Caki2 (cell line): ENCODE data around the gene LRFN2. TPM values are rescaled to one million over a fixed set of nuclear protein-coding genes. Genes with fewer than 3 reads are reported as not detected.

Experiments used
- DNase-seq: peaks from one replicate; pipeline ENCODE4 v3.0.0-alpha.2; 2015; ENCODE audit warnings: low read depth
- in situ Hi-C: cut with HindIII; loops from 2 replicates; pipeline ENCODE4 v1.10.0; 2016; ENCODE audit warnings: low sequenced_read_pairs, low pct_unique_long_range_greater_than_20kb, mixed read lengths
- total RNA-seq: library from RNA; depleted of rRNA; stranded (reverse); fragments of >200 nt; shearing (Covaris generic); gene quantifications from 2 replicates; pipeline ENCODE4 v1.2.3, GENCODE V29; 2014; ENCODE audit warnings: low replicate concordance

The LRFN2 gene
- total RNA-seq, 1 experiment from 2014 or later, result not detected

DNA sequence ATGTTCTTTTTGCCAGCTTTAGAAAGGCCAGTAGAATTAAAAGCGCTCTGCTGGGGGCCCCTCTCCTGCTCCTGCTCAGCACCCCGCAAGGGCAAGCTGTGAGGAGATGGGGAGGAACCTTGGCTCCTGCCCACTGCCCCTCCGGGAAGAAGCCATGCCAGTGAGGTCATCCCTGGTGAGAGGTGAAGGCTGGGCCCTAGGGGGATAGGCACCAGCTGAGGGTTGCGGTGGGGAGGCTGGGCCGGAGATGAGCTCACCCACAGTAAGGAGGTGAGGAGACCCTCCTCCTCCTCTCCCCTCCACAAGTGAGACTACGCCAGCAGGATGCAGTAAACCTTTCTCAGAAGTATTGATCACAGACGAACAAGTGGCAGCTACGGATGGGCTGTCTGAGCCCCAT is 32.1 kb downstream of the LRFN2 start:
- DNase-seq, result no peak
- in situ Hi-C loops, result no loop called here

DNA sequence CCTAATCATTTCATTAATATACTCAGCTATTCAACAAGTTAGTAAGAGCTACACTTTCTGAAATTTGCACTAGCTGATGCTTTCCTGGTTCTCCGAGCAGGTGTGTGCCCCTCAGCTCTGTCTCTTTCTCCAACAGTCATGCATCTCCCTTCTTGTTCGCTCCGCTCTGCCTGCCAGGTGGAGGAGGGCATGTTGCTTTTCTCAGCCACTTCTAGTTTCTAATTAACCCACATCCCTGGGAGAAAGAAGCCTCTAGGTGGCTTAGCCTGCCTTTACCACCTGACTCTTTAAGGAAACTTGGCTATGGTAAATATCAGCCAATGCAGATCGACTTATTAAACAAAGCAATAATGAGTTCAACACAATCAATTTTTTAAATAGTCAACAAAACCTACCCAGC is 34.2 kb downstream of the LRFN2 start:
- DNase-seq, result no peak
- in situ Hi-C loops, result no loop called here

DNA sequence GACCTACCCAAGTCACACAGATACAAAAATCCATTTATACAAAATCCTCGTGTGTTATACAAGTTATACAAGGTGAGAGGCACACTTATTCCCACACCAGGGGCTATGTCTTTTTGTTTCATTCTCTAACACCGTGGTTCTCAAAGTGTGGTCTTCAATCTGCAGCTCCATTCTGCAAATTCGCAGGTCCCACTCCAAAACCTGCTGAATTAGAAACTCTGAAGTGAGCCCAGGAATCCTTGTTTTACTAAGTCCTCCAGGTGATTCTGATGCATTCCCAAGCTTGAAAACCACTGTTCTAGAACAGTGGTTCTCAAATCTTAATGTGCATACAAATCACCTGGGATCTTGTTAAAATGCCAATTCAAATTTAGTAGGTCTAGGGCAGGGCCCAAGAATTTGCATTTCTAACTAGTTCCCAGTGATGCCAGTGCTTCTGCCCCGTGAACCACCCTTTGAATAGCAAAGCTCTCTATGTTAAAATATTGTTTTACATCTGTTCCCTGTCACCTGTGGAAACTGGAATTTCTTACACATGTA is 35.1 kb downstream of the LRFN2 start:
- in situ Hi-C loops, result no loop called here
- no peak for DNase-seq

DNA sequence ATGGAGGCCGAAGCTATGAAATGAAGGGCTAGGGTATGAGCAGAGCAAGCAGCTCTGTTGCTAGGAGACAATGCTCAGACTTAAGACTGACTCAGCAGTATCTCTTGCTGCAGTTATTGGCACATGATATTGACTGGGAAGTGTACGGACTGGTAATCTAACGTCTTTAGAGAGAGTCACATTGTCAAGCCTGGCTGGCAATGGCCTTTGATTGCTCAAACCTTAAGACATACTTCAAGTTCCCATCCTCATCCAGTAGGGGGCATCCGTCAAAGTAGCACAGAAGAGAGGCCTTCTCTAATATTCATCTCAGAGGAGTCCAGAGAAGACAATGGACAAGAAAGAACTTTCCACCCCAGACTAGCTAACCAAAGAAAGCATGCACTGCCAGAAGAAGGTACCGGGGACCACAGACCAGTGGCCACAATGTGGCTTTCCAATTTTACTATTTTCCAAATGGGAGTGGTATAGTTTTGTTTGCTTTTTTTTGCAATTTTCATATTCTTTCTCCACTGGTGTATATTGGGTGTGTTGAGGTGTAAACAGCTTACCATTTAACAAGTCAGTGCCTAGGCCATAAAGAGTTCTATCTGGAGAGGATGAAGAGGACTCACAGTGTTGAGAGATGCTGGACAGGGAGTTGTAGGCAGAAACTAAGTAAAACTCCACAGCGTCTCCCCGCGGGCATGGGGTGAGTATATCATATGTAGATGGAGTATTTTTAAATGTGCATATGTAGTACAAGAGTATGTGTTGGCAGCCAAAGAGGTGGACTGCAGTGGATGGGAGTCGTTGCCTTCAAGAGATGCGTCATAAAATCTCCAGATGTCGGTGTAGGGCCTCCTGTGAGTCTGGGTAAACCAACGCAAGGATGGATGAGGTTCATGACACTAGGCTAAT is 36.7 kb downstream of the LRFN2 start:
- in situ Hi-C loops, result no loop called here
- DNase-seq, result peak; percentile 24

DNA sequence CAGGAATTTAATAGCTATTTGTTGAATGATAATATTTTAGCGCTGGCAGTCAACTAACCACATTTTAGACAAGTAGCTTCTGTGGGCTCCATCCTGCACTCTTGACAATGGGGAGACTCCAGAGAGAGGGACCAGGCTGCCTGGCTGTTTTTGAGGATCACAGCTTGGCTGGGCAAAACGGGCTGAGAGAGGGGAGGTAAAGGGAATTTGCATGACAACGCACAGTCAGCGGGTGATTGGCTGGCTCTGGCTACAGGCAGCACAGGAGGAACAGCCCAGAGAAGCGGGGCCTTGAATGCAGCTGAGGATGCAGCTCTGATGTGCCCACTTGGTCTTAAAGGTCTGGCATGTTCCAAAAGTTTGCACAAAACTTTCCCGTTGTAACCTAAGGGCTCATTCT is 41.2 kb downstream of the LRFN2 start:
- in situ Hi-C loops, result no loop called here
- no peak for DNase-seq

DNA sequence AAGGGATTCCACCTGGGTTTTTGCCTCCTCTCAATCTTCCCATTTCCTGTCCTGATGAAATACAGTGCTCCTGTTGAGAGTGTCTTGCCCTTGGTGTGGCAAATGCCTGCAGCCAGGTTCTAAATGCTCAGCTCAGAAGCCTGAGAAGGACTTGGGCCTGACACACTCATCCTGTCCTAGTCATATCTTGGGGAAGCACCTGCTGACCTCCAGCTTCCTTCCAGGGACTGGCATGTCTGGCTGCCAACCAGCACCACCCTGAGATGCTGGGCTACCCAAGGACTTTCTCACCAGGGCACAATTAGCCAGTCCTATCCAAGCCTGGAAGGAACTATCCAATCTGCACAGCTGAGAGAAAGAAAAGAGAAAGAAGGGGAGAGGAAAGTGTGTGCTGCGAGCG is 43.4 kb downstream of the LRFN2 start:
- in situ Hi-C loops, result no loop called here
- no peak for DNase-seq

DNA sequence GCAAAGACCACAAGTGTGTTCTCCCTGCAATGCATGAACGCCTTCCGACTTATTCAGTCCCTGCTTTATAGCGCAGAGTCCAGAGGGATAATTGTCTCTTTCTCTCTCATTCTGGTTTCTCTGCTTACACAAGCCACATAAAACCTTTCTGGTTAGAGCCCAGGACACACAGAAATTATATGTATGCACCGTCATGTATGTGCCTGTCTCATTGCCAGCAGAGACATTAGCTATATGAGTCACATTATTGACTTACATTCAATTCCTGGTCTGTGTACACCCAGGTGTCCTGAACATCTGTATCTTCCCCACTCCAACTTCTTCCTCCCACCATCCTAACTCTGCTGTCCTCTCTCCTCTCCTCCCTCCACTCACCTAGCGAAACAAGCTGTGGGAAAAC is 44.0 kb downstream of the LRFN2 start:
- DNase-seq, result no peak
- in situ Hi-C loops, result no loop called here

DNA sequence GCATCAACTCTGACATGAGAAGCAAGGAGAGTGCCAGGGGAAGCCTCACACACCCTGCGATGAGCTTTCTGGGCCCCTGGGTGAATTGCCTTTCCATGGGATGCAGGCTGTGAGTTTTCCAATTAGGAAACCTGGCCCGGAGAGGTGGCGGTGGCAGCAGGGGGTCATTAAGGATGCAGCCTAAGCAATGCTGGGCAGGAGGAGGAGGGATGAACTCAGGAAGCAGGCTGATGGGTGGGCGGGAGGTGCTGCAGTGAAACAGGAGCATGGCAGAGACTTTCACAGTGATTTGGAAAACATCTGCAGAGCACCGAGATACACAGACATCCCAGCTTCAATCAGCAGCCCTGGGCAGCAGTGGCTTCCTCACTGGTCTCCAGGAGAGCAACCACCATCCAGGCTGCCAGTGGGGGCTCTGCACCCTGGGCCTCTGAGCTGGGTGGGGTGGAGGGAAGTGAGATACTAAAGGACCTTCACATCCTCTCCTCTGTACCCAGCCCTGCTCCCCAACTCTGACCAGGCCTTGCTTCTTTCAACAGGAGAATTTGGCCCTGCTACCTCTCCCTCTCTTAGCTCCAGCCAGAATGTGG is 44.9 kb downstream of the LRFN2 start:
- DNase-seq, result no peak
- in situ Hi-C loops, result no loop called here

DNA sequence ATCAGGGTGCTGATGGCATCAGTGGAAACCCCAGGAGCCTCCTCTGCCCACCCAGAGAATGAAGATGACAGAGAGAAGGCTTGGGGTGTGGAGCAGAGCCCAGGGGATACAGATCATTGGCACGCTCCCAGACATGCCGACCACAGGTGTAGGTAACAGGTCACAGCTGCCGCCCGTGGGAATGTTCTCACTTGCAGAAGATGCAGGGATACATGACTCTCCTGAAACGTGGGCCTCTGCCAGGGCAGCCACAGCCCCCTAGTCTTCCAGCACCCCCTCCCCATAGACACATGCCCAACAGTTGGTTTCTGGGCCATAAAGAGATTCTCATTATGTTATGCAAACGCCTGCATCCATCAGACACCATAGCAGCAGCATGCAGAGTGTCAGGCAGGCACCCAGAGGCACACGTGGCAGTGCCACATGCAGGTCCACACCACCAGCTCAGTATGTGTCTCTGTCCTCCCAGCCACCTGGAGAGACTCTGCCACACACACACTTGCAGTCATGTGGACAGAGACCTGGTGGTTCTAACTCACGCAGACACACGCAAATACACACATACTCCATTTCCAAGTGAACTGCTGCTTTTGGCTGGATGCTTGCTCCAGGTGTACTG is 45.5 kb downstream of the LRFN2 start:
- DNase-seq, result no peak
- in situ Hi-C loops, result no loop called here

DNA sequence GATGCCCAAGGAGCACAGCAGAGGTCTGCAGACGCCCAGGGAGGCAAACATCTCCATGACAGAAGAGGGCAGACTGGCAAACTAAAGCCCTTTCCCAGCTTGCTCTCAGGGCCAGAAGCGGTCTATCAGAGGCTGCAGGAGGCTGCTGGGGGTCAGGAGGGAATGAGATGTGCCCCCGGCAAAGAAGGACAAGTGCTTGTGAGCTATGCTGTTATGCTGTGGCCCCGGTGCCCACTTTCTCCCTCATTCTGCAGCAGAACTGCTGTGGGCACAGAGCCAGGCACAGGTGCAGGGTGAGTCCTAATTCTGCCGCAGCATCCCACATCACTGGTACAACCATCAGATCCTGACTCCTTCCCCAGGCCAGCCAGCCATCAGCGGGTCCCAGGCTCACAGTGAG is 46.4 kb downstream of the LRFN2 start:
- DNase-seq, result no peak
- in situ Hi-C loops, result no loop called here

DNA sequence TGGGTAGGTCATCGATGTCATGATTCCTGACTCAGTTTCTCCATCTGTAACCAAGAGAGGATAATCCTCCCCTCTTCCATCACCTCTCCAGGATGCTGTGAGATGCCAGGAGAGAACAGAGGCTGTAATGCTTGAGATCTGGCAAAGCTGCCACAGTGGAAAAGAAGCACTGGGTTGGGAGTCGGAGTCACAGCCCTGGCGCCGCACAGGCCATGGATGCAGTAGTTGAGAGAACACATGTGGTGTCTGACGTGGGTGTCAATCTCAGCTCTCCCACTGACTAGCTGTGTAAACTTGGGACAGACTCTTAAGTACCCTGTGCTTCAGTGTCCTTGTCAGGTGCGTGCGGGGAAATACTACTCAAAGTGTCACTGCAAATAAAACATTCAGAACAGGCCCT is 47.3 kb downstream of the LRFN2 start:
- no peak for DNase-seq
- in situ Hi-C loops, result no loop called here

DNA sequence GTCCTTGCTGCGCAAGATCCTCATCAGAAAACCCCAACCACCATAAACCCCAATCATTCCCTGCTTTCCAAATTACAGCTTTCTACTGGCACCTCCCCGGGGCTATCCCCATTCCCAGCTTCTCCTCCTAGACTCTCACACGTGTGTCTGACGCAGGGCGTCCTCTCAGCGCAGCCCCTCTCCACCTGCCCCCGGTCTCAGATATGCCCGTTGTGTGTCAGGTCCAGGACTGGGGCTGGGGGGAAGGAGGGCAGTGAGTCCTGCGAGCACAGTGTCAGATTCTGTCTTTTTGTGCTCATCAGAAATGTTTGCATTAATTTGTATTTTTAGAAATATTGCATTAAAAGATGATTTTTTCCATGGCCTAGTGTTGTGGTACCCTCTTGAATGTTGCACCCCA is 48.6 kb downstream of the LRFN2 start:
- in situ Hi-C loops, result no loop called here
- no peak for DNase-seq

DNA sequence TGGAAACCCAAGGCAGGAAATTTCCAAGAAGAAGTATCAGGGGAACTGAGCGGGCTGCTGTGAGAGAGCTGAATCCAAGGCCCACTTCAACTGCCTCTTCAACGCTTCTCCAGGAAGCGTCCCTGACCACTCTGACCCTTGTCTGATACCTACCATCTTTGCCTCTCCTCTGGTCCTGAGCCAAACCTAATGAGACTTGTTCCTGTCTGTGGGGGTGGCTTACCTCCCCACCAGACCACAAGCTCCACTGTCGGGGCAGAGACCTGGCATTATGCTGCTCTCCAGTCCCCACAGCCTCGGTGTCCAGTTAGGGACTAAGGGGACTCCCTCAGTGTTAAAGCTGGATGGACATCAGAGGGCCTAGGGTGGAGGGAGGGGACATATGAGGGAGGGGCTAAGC is 49.7 kb downstream of the LRFN2 start:
- in situ Hi-C loops, result no loop called here
- DNase-seq, result no peak

DNA sequence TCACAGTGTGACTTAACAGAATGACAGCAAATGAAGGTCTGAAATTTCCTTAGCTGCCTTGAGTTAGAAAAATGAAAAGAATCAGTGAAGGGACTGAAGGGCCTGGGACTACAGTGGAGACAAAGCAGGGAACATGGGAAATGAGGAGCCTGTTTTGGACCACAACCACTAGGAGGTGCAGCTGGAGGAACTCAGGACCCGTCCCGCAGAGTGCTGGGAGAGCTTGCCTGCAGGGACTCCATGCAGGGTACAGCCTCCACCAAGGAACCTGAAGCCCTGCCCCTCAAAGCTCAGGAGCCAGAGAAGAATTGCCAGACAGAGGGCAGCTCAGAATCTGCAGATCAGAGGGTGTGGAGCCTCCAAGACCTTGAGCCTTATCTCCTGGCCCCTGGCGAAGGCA is 50.7 kb downstream of the LRFN2 start:
- DNase-seq, result no peak
- in situ Hi-C loops, result no loop called here

DNA sequence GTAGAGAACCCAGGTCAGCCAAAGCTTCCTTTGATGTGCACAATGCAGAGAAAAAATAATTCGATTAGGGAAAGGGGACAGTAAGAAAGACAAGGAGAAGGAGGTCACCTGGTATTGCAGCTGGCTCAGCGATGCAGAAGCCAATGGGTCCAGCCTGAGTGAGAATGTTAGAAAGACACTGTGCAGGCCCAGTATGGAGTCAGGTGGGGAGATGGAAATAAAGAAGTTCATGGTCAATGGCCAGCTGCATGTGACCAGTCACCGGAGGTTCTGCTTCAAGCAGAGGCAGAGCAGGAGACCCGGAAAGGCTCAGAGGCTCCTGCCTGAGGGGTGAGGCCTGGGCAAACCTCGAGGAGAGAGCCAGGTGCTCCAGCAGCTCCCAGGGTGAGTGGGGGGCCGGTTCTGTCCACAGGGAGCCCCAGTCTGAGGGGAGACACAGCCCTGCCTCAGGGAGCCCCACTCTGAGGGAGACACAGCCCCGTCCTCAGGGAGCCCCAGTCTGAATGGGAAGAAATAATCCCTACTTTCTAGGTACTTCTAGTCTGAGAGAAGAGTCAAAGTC is 51.3 kb downstream of the LRFN2 start:
- in situ Hi-C loops, result no loop called here
- no peak for DNase-seq

DNA sequence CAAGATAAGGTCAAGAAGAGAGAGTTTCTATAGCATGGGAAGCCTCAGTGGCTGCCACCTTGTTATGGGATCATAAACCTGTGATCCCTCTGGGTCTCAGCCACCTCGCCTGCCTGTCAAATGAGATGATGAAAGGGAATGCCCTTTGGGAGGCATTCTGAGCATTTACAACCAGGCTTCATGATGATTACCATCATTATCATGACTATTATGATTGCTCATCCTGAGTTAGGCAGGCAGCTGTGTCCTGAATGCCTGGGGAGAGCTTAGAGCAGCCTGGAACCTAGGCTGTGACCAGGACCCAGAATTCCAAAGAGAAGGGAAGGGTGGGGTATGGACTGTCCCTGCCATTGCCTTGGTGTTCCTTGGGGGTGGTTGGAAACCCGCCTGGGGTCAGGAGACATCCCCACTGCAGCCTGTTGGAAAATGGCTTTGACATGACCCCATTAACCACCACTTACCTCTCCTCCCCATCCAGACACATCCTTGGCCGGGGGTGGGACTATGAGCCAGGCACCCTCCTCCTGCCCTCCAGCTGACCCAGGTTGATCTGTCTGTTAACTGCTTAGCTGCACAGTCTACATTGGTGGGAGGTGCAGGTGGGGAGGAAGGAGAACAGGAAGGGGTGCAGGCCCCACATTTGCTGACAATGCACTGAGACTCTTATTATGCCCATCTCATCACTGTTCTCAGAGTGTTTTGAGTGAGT is 51.9 kb downstream of the LRFN2 start:
- in situ Hi-C loops, result no loop called here
- no peak for DNase-seq

DNA sequence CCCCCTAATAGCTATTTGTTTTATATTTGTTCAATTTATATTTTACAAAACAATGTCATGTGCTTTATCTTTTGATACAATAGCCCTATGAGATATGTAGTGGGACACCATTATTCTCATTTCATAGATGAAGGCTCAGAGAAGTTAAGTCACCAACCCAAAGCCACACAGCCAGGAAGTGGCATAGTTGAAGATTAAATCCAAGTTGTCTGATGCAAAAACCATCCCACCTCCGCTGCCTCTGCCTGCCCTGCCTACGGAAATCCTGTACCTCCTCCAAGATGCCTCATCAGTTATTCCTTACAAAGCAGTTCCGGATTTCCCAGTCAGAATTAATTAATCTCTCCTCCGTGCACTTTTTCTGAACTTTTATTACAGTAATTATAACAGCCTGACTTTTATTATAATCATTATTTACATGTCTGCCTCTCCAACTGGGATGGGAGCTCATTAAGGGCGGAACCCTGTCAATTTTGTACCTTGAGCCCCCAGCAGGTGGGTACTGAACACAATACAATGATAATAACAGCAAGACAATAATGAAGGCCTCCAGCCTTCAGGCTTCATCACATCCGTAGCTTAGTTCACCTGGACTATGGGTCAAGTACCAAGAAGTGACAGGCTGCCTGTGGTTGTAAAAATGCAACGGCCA is 54.7 kb downstream of the LRFN2 start:
- DNase-seq, result no peak
- in situ Hi-C loops, result no loop called here

DNA sequence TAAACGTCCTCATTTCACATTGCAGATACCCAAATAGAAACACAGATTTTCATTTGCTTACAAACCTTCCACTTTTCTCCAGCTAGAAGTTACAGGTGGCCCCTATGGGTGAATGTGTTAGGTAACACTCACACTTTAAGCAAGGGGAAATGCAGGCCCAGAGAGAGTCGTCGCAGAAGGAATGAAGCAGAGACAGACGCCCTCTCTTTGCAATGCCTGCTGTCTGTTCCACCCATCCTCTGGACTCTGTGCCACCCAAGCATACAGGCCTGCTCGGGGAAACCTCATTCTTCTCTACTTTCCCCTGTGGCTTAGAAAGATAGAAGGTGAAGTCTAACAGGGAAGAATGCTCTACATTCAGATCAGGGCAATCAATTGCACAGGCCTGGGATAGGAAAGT is 57.2 kb downstream of the LRFN2 start:
- in situ Hi-C loops, result no loop called here
- DNase-seq, result no peak
